IMR-90 (cell line): ENCODE measurements around the gene EBLN2. TPM values are rescaled to one million over a fixed set of nuclear protein-coding genes. Genes with fewer than 3 reads are reported as not detected.

ENCODE experiments used
- ATAC-seq: fragments of 200-7000 bp; cut with Tn5 transposase; 2 replicates; pipeline ENCODE4 v1.9.1; 2020; ENCODE audit warnings: low read depth, mild to moderate bottlenecking, moderate library complexity
- BruUV-seq: library from RNA; stranded (reverse); fragments of 400-500 nt; replicated peaks from 2 replicates; lab custom pipeline; 2021; lab: Mats Ljungman, UMichigan
- CTCF ChIA-PET: fragments of 300-600 bp; formaldehyde crosslinking; extraction: SDS; loops from one replicate; lab custom pipeline; 2021; ENCODE audit warnings: antibody characterized with exemption; lab: Yijun Ruan, JAX
- POLR2A ChIA-PET: fragments of 300-600 bp; sonication (Branson Sonifier 250); formaldehyde crosslinking; loops from one replicate; lab custom pipeline; 2022; ENCODE audit warnings: antibody characterized with exemption; ENCODE audit not compliant: unreplicated experiment; lab: Charles Lee
- DNase-seq: peaks from one replicate; pipeline ENCODE4 v3.0.0; 2013
- H2AFZ ChIP-seq: replicated peaks from 2 replicates; pipeline ENCODE3; 2013; ENCODE audit warnings: low read length, mild to moderate bottlenecking; ENCODE audit not compliant: poor library complexity
- H2AK5ac ChIP-seq: 2 replicates; pipeline ENCODE4 v1.6.1; 2013; ENCODE audit warnings: low read depth, low read length, inconsistent platforms
- H2AK9ac ChIP-seq: replicated peaks from 2 replicates; pipeline ENCODE3; 2013; ENCODE audit warnings: mild to moderate bottlenecking, low read depth, low read length, moderate library complexity; ENCODE audit not compliant: poor library complexity
- H2BK120ac ChIP-seq: 2 replicates; pipeline ENCODE4 v1.6.1; 2013; ENCODE audit warnings: low read depth, low read length, inconsistent platforms
- H2BK15ac ChIP-seq: 3 replicates; pipeline ENCODE4 v1.6.1; 2013; ENCODE audit warnings: low read depth, low read length, inconsistent platforms
- H2BK20ac ChIP-seq: 2 replicates; pipeline ENCODE4 v1.6.1; 2013; ENCODE audit warnings: low read depth, mild to moderate bottlenecking, inconsistent platforms, low read length, moderate library complexity
- H2BK5ac ChIP-seq: 2 replicates; pipeline ENCODE4 v1.6.1; 2013; ENCODE audit warnings: mild to moderate bottlenecking, low read depth, low read length, inconsistent platforms; ENCODE audit not compliant: poor library complexity, severe bottlenecking
- H3K14ac ChIP-seq: replicated peaks from 2 replicates; pipeline ENCODE4 v1.6.1; 2013; ENCODE audit warnings: low read depth, low read length, inconsistent platforms
- H3K18ac ChIP-seq: 2 replicates; pipeline ENCODE4 v1.6.1; 2013; ENCODE audit warnings: low read depth, low read length, control low read depth
- H3K23ac ChIP-seq: 2 replicates; pipeline ENCODE4 v1.6.1; 2013; ENCODE audit warnings: low read depth, low read length, inconsistent platforms
- H3K27ac ChIP-seq: 2 replicates; pipeline ENCODE4 v1.5.1; 2013; ENCODE audit warnings: mild to moderate bottlenecking, control low read depth, low read length; ENCODE audit not compliant: insufficient read depth
- H3K27me3 ChIP-seq: 2 replicates; pipeline ENCODE4 v1.6.1; 2013; ENCODE audit warnings: low read length; ENCODE audit not compliant: control insufficient read depth, insufficient read depth
- H3K36me3 ChIP-seq: 2 replicates; pipeline ENCODE4 v1.6.1; 2013; ENCODE audit warnings: low read length, mixed read lengths; ENCODE audit not compliant: control insufficient read depth, insufficient read depth
- H3K4ac ChIP-seq: 2 replicates; pipeline ENCODE4 v1.6.1; 2013; ENCODE audit warnings: low read depth, low read length, inconsistent platforms
- H3K4me1 ChIP-seq: 2 replicates; pipeline ENCODE4 v1.6.1; 2013; ENCODE audit warnings: low read length, mixed read lengths; ENCODE audit not compliant: control insufficient read depth, insufficient read depth
- H3K4me2 ChIP-seq: 2 replicates; pipeline ENCODE4 v1.6.1; 2013; ENCODE audit warnings: low read depth, mild to moderate bottlenecking, control low read depth, low read length, moderate library complexity
- H3K4me3 ChIP-seq: 2 replicates; pipeline ENCODE4 v1.5.1; 2013; ENCODE audit warnings: low read depth, mild to moderate bottlenecking, control low read depth, low read length, moderate library complexity; ENCODE audit not compliant: insufficient read depth
- H3K56ac ChIP-seq: 2 replicates; pipeline ENCODE4 v1.6.1; 2013; ENCODE audit warnings: low read length, inconsistent platforms; ENCODE audit not compliant: insufficient read depth; ENCODE audit errors: extremely low read depth
- H3K79me1 ChIP-seq, 2 experiments: 2 replicates each; pipeline ENCODE4 v1.6.1; 2013; ENCODE audit warnings: low read length in 2 of 2, inconsistent platforms in 1 of 2, low read depth in 1 of 2
- H3K9ac ChIP-seq: 2 replicates; pipeline ENCODE4 v1.6.1; 2013; ENCODE audit warnings: low read depth, low read length, control low read depth
- H3K9me1 ChIP-seq: 2 replicates; pipeline ENCODE4 v1.6.1; 2013; ENCODE audit warnings: low read length, inconsistent platforms; ENCODE audit not compliant: insufficient read depth
- H3K9me3 ChIP-seq: 2 replicates; pipeline ENCODE4 v1.6.1; 2013; ENCODE audit warnings: low read length; ENCODE audit not compliant: control insufficient read depth, insufficient read depth
- H4K20me1 ChIP-seq: 2 replicates; pipeline ENCODE4 v1.6.1; 2013; ENCODE audit warnings: low read length, inconsistent platforms; ENCODE audit not compliant: insufficient read depth
- H4K5ac ChIP-seq: 2 replicates; pipeline ENCODE4 v1.6.1; 2013; ENCODE audit warnings: mild to moderate bottlenecking, low read depth, low read length, control low read depth
- H4K8ac ChIP-seq, 2 experiments: 2 replicates each; pipeline ENCODE4 v1.6.1; 2013; ENCODE audit warnings: low read depth in 2 of 2, low read length in 2 of 2, control low read depth in 1 of 2, inconsistent platforms in 1 of 2
- H4K91ac ChIP-seq: 2 replicates; pipeline ENCODE4 v1.6.1; 2013; ENCODE audit warnings: low read depth, low read length, inconsistent platforms; ENCODE audit not compliant: insufficient read depth
- MAFK ChIP-seq: IDR thresholded peaks from 2 replicates; pipeline ENCODE4 v1.6.1; 2012; ENCODE audit warnings: low read depth, low read length, improper control_type of control experiment
- POLR2A ChIP-seq: IDR thresholded peaks from 2 replicates; pipeline ENCODE4 v1.6.1; 2012; ENCODE audit warnings: mild to moderate bottlenecking, low read depth, low read length
- RFX5 ChIP-seq: IDR thresholded peaks from 2 replicates; pipeline ENCODE4 v1.8.0; 2012; ENCODE audit warnings: low read depth, mild to moderate bottlenecking, low read length, moderate library complexity
- WGBS, 2 experiments: methylation state at CpG; one replicate each; pipeline versions ENCODE4 v1.1.5 to v1.1.7; 2013; ENCODE audit warnings: missing lambda C conversion rate in 2 of 2; ENCODE audit not compliant: insufficient read length in 1 of 2; ENCODE audit errors: extremely low coverage in 2 of 2; 5-methylcytosine and 5-hydroxymethylcytosine counted together
- dilution Hi-C: fragments of 300-500 bp; cut with HindIII; formaldehyde crosslinking; loops from one replicate; pipeline ENCODE4 v1.14.3; 2018; ENCODE audit warnings: low sequenced_read_pairs; ENCODE audit not compliant: unreplicated experiment
- in situ Hi-C: fragments of 300-500 bp; cut with MboI; formaldehyde crosslinking; loops from 3 replicates; pipeline ENCODE4 v1.14.3; 2019; ENCODE audit warnings: low sequenced_read_pairs, inconsistent platforms, mixed read lengths
- intact Hi-C: fragments of 100-400 bp; cut with micrococcal nuclease; formaldehyde crosslinking; loops from 2 replicates; pipeline ENCODE4 v1.10.0; 2022
- polyA plus RNA-seq, 3 experiments: library from polyadenylated mRNA; depleted of rRNA; stranded (reverse); fragments of >200 nt; gene quantifications; 2 replicates each; pipeline ENCODE4 v1.2.3, GENCODE V29; 2012; ENCODE audit warnings: low replicate concordance in 1 of 3
- total RNA-seq: library from RNA; depleted of rRNA; stranded (reverse); fragments of >200 nt; gene quantifications from 2 replicates; pipeline ENCODE4 v1.2.3, GENCODE V29; 2012

EBLN2 gene
- total and polyA plus RNA-seq, 2 of the 4 experiments (the other 2 are of a cell fraction): 2.5 to 7.7 TPM

DNA sequence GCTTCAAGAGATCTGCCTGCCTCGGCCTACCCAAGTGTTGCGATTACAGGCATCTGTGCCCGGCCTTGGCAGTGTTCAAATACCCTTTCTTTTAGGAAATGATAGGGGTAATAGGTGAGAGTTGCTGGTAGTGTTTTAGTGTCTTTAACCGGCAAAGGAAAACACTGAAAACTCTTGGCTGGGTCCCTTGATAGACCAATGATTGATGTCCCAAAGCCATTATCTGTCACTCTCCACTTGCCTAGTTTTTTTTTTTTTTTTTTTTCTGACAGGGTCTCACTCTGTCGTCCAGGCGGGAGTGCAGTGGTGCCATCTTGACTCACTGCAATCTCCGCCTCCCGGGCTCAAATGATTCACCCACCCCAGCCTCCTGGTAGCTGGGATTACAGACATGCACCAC, 19.7 kb downstream of the EBLN2 start:
- Histone ChIP-seq H3K4me2 (no peak overlapping the region), H3K79me1 (no peaks in the 10 kb centered on the region), H3K18ac (no peak overlapping the region), H3K9me3 (no peaks in the 10 kb centered on the region), H3K9ac (no peak overlapping the region), H4K8ac (no peak overlapping the region), H3K4ac (no peak overlapping the region), H2AK9ac (no peak overlapping the region), H2BK120ac (no peak overlapping the region), H3K23ac (no peak overlapping the region), H3K4me1 (no peaks in the 10 kb centered on the region; the same call in 1 of the 2 replicates), H3K36me3 (no peaks in the 10 kb centered on the region), H4K91ac (no peak overlapping the region), H4K20me1 (no peaks in the 10 kb centered on the region), H2BK15ac (no peak overlapping the region), H2BK5ac (no peak overlapping the region), H3K9me1 (no peaks in the 10 kb centered on the region), H4K5ac (no peak overlapping the region), H3K4me3 (no peak overlapping the region), H3K14ac (no peak overlapping the region), H2AK5ac (no peak overlapping the region), H2BK20ac (no peak overlapping the region), H3K27ac (no peak overlapping the region), H2AFZ (no peak overlapping the region), H3K56ac (no peak overlapping the region), H3K27me3 (no peaks in the 10 kb centered on the region)
- POLR2A ChIA-PET: interaction anchor here (0.6 kb wide), 2 partner anchors 206 to 271 kb away, joined by 3 to 4 read pairs; no protein-coding TSS in a partner anchor
- DNase-seq (no peak), ATAC-seq (no peak)
- no peak for TF ChIP-seq MAFK
- no peak for TF ChIP-seq POLR2A
- TF ChIP-seq RFX5: no peak
- CTCF ChIA-PET: no interaction called here
- intact Hi-C loops: loop anchor here (5.0 kb wide), 1 partner anchor 424 kb away; no protein-coding TSS in a partner anchor
- in situ Hi-C loops: loop anchor here (25.0 kb wide), 2 partner anchors 644 to 1194 kb away; partner anchors contain the start of gene RYBP
- no TSS peak for BruUV-seq
- no CpG with 5 or more reads among the region's 8 CpGs for WGBS, 2 experiments
- dilution Hi-C loops: no loop called here
